Type B pancreatic cell (in vitro differentiated cells): Measurements from ENCODE around the gene TMPRSS2. TPM values are rescaled to one million over a fixed set of nuclear protein-coding genes. Genes with fewer than 3 reads are reported as not detected.

Experiments
- DNase-seq: peaks from one replicate; pipeline ENCODE4 v3.0.0; 2021; ENCODE audit warnings: mixed read lengths; ENCODE audit not compliant: unreplicated experiment; ENCODE audit errors: extremely low spot score
- H3K27ac Mint-ChIP-seq: 2 replicates; pipeline ENCODE4 v1.8.0; 2021; ENCODE audit warnings: mild to moderate bottlenecking, mixed read lengths
- H3K27me3 Mint-ChIP-seq: 2 replicates; pipeline ENCODE4 v1.8.0; 2021; ENCODE audit warnings: mixed read lengths
- H3K36me3 Mint-ChIP-seq: 2 replicates; pipeline ENCODE4 v1.8.0; 2021; ENCODE audit warnings: mixed read lengths
- H3K4me1 Mint-ChIP-seq: one replicate; pipeline ENCODE4 v1.8.0; 2021; ENCODE audit warnings: mixed read lengths; ENCODE audit not compliant: unreplicated experiment
- H3K4me3 Mint-ChIP-seq: 2 replicates; pipeline ENCODE4 v1.8.0; 2021; ENCODE audit warnings: mild to moderate bottlenecking, mixed read lengths
- H3K9me3 Mint-ChIP-seq: 2 replicates; pipeline ENCODE4 v1.8.0; 2021; ENCODE audit warnings: mixed read lengths
- total RNA-seq: library from RNA; stranded (reverse); gene quantifications from 2 replicates; pipeline ENCODE4 v1.2.1, GENCODE V29; 2021; ENCODE audit warnings: low replicate concordance
- TF ChIP-seq, protein P1 (sequence below): fragments of 200-600 bp; sonication (generic); conservative IDR thresholded peaks from 2 replicates; pipeline ENCODE4 v1.5.0; 2021; ENCODE audit warnings: antibody characterized with exemption, mild to moderate bottlenecking

Gene TMPRSS2
- total RNA-seq, 1 donor from 2014 or later = 82.1 TPM

- Mint-ChIP-seq H3K27ac (no peak overlapping the region), H3K4me3 (no peak overlapping the region), H3K36me3 (no peaks in the 10 kb centered on the region), H3K4me1 (peaks cover 5% of the 10 kb centered on the region), H3K27me3 (no peaks in the 10 kb centered on the region), H3K9me3 (no peaks in the 10 kb centered on the region)
- DNase-seq = no peak
- TF ChIP-seq, protein P1, sequence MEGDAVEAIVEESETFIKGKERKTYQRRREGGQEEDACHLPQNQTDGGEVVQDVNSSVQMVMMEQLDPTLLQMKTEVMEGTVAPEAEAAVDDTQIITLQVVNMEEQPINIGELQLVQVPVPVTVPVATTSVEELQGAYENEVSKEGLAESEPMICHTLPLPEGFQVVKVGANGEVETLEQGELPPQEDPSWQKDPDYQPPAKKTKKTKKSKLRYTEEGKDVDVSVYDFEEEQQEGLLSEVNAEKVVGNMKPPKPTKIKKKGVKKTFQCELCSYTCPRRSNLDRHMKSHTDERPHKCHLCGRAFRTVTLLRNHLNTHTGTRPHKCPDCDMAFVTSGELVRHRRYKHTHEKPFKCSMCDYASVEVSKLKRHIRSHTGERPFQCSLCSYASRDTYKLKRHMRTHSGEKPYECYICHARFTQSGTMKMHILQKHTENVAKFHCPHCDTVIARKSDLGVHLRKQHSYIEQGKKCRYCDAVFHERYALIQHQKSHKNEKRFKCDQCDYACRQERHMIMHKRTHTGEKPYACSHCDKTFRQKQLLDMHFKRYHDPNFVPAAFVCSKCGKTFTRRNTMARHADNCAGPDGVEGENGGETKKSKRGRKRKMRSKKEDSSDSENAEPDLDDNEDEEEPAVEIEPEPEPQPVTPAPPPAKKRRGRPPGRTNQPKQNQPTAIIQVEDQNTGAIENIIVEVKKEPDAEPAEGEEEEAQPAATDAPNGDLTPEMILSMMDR = no peak
These were observed 62.5 kb downstream of the TMPRSS2 start for GRCh38 chr21:41445465-41445862.

- Mint-ChIP-seq H3K27me3 (no peaks in the 10 kb centered on the region), H3K4me1 (peaks cover 5% of the 10 kb centered on the region), H3K9me3 (no peaks in the 10 kb centered on the region), H3K4me3 (no peak overlapping the region), H3K36me3 (no peaks in the 10 kb centered on the region), H3K27ac (no peak overlapping the region)
- no peak for DNase-seq
- TF ChIP-seq, protein P1 = no peak
These were observed 63.1 kb downstream of the TMPRSS2 start for GRCh38 chr21:41444703-41445464.

DNA sequence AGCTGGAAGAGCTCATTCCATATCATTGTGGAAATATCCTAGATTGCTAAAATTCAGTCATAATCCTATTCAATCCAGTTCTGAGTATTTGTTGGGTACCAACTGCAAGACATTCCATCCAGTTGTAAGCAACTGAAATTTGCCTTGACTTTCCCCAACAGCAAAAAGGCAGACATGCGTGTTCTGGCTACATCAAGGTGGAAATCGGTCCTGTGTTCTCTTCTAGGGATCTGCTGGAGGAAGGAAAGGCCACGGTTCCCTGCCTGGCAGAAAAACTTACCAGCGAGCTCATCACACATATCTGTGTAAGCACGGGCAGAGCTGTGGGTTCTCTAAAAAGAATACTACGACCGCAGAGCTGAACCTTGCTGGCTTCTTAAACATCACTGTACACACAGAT is 64.4 kb downstream of the TMPRSS2 start:
- H3K27me3 Mint-ChIP-seq = no peaks in the 10 kb centered on the region
- TF ChIP-seq, protein P1 = no peak
- peaks cover 5% of the 10 kb centered on the region for H3K4me1 Mint-ChIP-seq
- no peak overlapping the region for H3K4me3 Mint-ChIP-seq
- no peaks in the 10 kb centered on the region for H3K36me3 Mint-ChIP-seq
- no peak overlapping the region for H3K27ac Mint-ChIP-seq
- H3K9me3 Mint-ChIP-seq = no peaks in the 10 kb centered on the region
- DNase-seq = no peak

DNA sequence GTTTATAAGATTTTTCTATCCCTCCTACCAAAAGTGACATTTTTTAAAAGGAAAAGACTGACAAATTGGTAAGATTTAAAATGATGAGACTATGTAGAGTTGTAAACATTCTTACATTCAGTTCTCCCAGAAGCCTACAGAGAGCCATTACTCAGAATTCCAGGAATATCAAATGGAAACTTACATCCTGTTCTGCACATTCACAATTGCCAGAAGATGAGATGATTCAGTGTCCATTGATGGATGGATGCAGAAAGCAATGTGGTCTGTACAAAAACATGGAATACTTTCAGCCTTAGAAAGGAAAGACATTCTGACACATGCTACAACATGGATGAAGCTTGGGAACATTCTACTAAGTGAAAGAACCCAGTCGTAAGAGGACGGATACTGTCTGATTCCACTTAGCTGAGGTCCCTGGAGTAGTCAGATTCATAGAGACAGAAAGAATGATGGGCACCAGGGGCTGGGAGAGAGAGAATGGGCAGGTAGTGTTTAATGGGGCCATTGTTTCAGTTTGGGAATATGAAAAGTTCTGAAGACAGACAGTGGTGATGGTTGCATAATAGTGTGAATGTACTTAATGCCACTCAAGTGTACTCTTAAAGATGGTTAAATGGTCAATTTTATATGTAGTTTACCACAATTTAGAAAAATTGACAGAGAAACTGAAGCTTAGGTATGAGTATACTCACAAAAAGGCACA is 65.3 kb downstream of the TMPRSS2 start:
- H3K27me3 Mint-ChIP-seq = no peaks in the 10 kb centered on the region
- H3K27ac Mint-ChIP-seq = no peak overlapping the region
- TF ChIP-seq, protein P1 = no peak
- H3K4me3 Mint-ChIP-seq = no peak overlapping the region
- H3K36me3 Mint-ChIP-seq = no peaks in the 10 kb centered on the region
- no peak for DNase-seq
- peaks cover 5% of the 10 kb centered on the region for H3K4me1 Mint-ChIP-seq
- H3K9me3 Mint-ChIP-seq = no peaks in the 10 kb centered on the region

DNA sequence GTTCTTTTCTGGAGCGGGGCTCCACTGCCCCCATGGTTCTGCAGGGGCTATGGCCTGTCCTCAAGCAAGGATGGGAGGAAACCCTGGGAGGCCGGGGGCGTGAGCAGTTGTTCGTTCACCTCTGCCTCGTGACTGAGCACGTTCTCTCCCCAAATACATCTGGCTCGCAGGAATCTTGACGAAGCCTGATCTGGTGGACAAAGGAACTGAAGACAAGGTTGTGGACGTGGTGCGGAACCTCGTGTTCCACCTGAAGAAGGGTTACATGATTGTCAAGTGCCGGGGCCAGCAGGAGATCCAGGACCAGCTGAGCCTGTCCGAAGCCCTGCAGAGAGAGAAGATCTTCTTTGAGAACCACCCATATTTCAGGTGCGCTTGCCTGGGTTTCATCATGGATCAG is 66.4 kb downstream of the TMPRSS2 start:
- peaks cover 5% of the 10 kb centered on the region for H3K4me1 Mint-ChIP-seq
- TF ChIP-seq, protein P1 = no peak

More for the DNA sequence above, 66.4 kb downstream of the TMPRSS2 start:
- Mint-ChIP-seq H3K4me3 (no peak overlapping the region), H3K27me3 (no peaks in the 10 kb centered on the region), H3K36me3 (peaks cover 4% of the 10 kb centered on the region), H3K9me3 (no peaks in the 10 kb centered on the region), H3K27ac (no peak overlapping the region)
- DNase-seq = no peak
